Measurements from ENCODE around the gene ADARB2.

- no peak for TF ChIP-seq TEAD4 (IDR thresholded peaks at IDR 0.05; ENCODE audit: borderline replicate concordance, insufficient read depth)
- TF ChIP-seq ZBTB33 (IDR thresholded peaks at IDR 0.05; ENCODE audit: borderline replicate concordance, low read depth), result no peak
- no peak for TF ChIP-seq CTCF (IDR thresholded peaks at IDR 0.05)
- no peak for TF ChIP-seq NFIC (IDR thresholded peaks at IDR 0.05; ENCODE audit: borderline replicate concordance)
- TF ChIP-seq EP300 (IDR thresholded peaks at IDR 0.05; ENCODE audit: borderline replicate concordance in 1 of 2, low read depth in 1 of 2, low read length in 1 of 2), result no peak
- no peak for TF ChIP-seq TAF1 (IDR thresholded peaks at IDR 0.05; ENCODE audit: borderline replicate concordance, low read depth, low read length)
- no peak for TF ChIP-seq SIN3A (IDR thresholded peaks at IDR 0.05; ENCODE audit: borderline replicate concordance, low read depth, low read length)
- no peak for TF ChIP-seq REST (IDR thresholded peaks at IDR 0.05; ENCODE audit: low read depth, low read length)
- TF ChIP-seq PBX3 (IDR thresholded peaks at IDR 0.05), result no peak
- TF ChIP-seq YY1 (IDR thresholded peaks at IDR 0.05; ENCODE audit: low read depth), result no peak
- TF ChIP-seq RAD21 (IDR thresholded peaks at IDR 0.05; ENCODE audit: low read length), result no peak
- no peak for TF ChIP-seq MAX (IDR thresholded peaks at IDR 0.05; ENCODE audit: low read depth)
- TF ChIP-seq GABPA (IDR thresholded peaks at IDR 0.05; ENCODE audit: low read depth), result no peak
These were observed 361.8 kb downstream of the ADARB2 start for GRCh38 chr10:1375346-1376170.
